H9 (cell line): ENCODE measurements around the gene AHSG. TPM values are rescaled to one million over a fixed set of nuclear protein-coding genes. Genes with fewer than 3 reads are reported as not detected.

Experiments used
- DNase-seq: peaks from one replicate; pipeline ENCODE4 v3.0.0-alpha.2; 2017
- H2AFZ ChIP-seq: one replicate; pipeline ENCODE4 v1.6.1; 2013; ENCODE audit warnings: mild to moderate bottlenecking, low read length, control low read depth, moderate library complexity
- H2AK5ac ChIP-seq: 2 replicates; pipeline ENCODE4 v1.6.1; 2013; ENCODE audit warnings: low read length, control low read depth, mixed read lengths; ENCODE audit not compliant: insufficient read length
- H2BK120ac ChIP-seq: one replicate; pipeline ENCODE4 v1.6.1; 2013; ENCODE audit warnings: low read depth, mild to moderate bottlenecking, low read length, control low read depth, inconsistent platforms; ENCODE audit not compliant: poor library complexity, severe bottlenecking
- H2BK12ac ChIP-seq: 2 replicates; pipeline ENCODE4 v1.6.1; 2013; ENCODE audit warnings: low read length, control low read depth, mixed read lengths, low read depth; ENCODE audit not compliant: insufficient read length
- H2BK15ac ChIP-seq: 2 replicates; pipeline ENCODE4 v1.6.1; 2013; ENCODE audit warnings: low read depth, low read length, control low read depth
- H2BK20ac ChIP-seq: one replicate; pipeline ENCODE4 v1.6.1; 2013; ENCODE audit warnings: low read depth, mild to moderate bottlenecking, low read length, control low read depth, inconsistent platforms; ENCODE audit not compliant: poor library complexity, severe bottlenecking
- H2BK5ac ChIP-seq: 2 replicates; pipeline ENCODE4 v1.6.1; 2013; ENCODE audit warnings: low read length, control low read depth, mixed read lengths; ENCODE audit not compliant: insufficient read length
- H3K14ac ChIP-seq: 2 replicates; pipeline ENCODE4 v1.6.1; 2013; ENCODE audit warnings: low read length, control low read depth; ENCODE audit not compliant: insufficient read depth
- H3K18ac ChIP-seq: 2 replicates; pipeline ENCODE4 v1.6.1; 2013; ENCODE audit warnings: low read depth, mild to moderate bottlenecking, mixed read lengths, low read length, control low read depth; ENCODE audit not compliant: insufficient read length
- H3K23ac ChIP-seq: 2 replicates; pipeline ENCODE4 v1.6.1; 2013; ENCODE audit warnings: low read length, control low read depth, mixed read lengths, low read depth; ENCODE audit not compliant: insufficient read length
- H3K23me2 ChIP-seq: 2 replicates; pipeline ENCODE4 v1.6.1; 2013; ENCODE audit warnings: low read depth, mild to moderate bottlenecking, mixed read lengths, low read length, control low read depth; ENCODE audit not compliant: insufficient read length, poor library complexity, severe bottlenecking
- H3K27ac ChIP-seq: 2 replicates; pipeline ENCODE4 v1.5.1; 2013; ENCODE audit warnings: low read length, control low read depth, mixed read lengths, low read depth; ENCODE audit not compliant: insufficient read length
- H3K27me3 ChIP-seq: 2 replicates; pipeline ENCODE4 v1.6.1; 2013; ENCODE audit warnings: low read length, control low read depth, inconsistent platforms; ENCODE audit not compliant: insufficient read depth
- H3K4ac ChIP-seq: 2 replicates; pipeline ENCODE4 v1.6.1; 2013; ENCODE audit warnings: low read depth, mild to moderate bottlenecking, control low read depth, inconsistent platforms, low read length, moderate library complexity
- H3K4me1 ChIP-seq: 2 replicates; pipeline ENCODE4 v1.6.1; 2013; ENCODE audit warnings: low read length, control low read depth, inconsistent platforms; ENCODE audit not compliant: insufficient read depth
- H3K4me2 ChIP-seq: 2 replicates; pipeline ENCODE4 v1.6.1; 2013; ENCODE audit warnings: low read length, control low read depth, mixed read lengths; ENCODE audit not compliant: insufficient read length, insufficient read depth
- H3K56ac ChIP-seq: 2 replicates; pipeline ENCODE4 v1.6.1; 2013; ENCODE audit warnings: low read depth, mild to moderate bottlenecking, mixed read lengths, low read length, control low read depth; ENCODE audit not compliant: insufficient read length
- H3K79me1 ChIP-seq: 2 replicates; pipeline ENCODE4 v1.6.1; 2013; ENCODE audit warnings: low read depth, mild to moderate bottlenecking, moderate library complexity, low read length, control low read depth, inconsistent platforms; ENCODE audit not compliant: insufficient read depth, poor library complexity, severe bottlenecking
- H3K79me2 ChIP-seq: 2 replicates; pipeline ENCODE4 v1.6.1; 2013; ENCODE audit warnings: low read length, control low read depth, inconsistent platforms; ENCODE audit not compliant: insufficient read depth
- H3K9ac ChIP-seq: 2 replicates; pipeline ENCODE4 v1.6.1; 2013; ENCODE audit warnings: low read length, control low read depth, mixed read lengths; ENCODE audit not compliant: insufficient read length; ENCODE audit errors: extremely low read depth
- H3K9me3 ChIP-seq: one replicate; pipeline ENCODE4 v1.6.1; 2013; ENCODE audit warnings: low read depth, low read length, inconsistent platforms; ENCODE audit not compliant: control insufficient read depth
- H3T11ph ChIP-seq: one replicate; pipeline ENCODE4 v1.6.1; 2013; ENCODE audit warnings: mild to moderate bottlenecking, low read length, control low read depth, inconsistent platforms
- H4K20me1 ChIP-seq: one replicate; pipeline ENCODE4 v1.6.1; 2013; ENCODE audit not compliant: control insufficient read depth, insufficient read length, insufficient read depth
- H4K5ac ChIP-seq: 2 replicates; pipeline ENCODE4 v1.6.1; 2013; ENCODE audit warnings: low read depth, mild to moderate bottlenecking, mixed read lengths, low read length, control low read depth; ENCODE audit not compliant: insufficient read length
- H4K8ac ChIP-seq: replicated peaks from 2 replicates; pipeline ENCODE4 v1.6.1; 2013; ENCODE audit warnings: low read length, control low read depth, mixed read lengths, low read depth; ENCODE audit not compliant: insufficient read length
- H4K91ac ChIP-seq: 2 replicates; pipeline ENCODE4 v1.6.1; 2013; ENCODE audit warnings: low read depth, mild to moderate bottlenecking, moderate library complexity, mixed read lengths, low read length, control low read depth; ENCODE audit not compliant: insufficient read length
- H3K27ac Mint-ChIP-seq, 3 experiments: 2 replicates in 2 of 3; 3 replicates in 1 of 3; pipeline ENCODE4 v1.8.0; 2020 to 2021; ENCODE audit warnings: mixed read lengths in 3 of 3, mild to moderate bottlenecking in 1 of 3, moderate library complexity in 1 of 3
- H3K27me3 Mint-ChIP-seq: 2 replicates; pipeline ENCODE4 v1.8.0; 2021; ENCODE audit warnings: low read depth, mild to moderate bottlenecking, moderate library complexity, mixed read lengths
- H3K36me3 Mint-ChIP-seq, 3 experiments: 2 replicates in 2 of 3; 3 replicates in 1 of 3; pipeline ENCODE4 v1.8.0; 2020 to 2021; ENCODE audit warnings: low read depth in 3 of 3, mixed read lengths in 3 of 3; ENCODE audit not compliant: insufficient read depth in 1 of 3
- H3K4me1 Mint-ChIP-seq, 2 experiments: 2 replicates each; pipeline ENCODE4 v1.8.0; 2020; ENCODE audit warnings: mixed read lengths in 2 of 2
- H3K4me3 Mint-ChIP-seq, 2 experiments: 2 replicates in 1 of 2; 3 replicates in 1 of 2; pipeline ENCODE4 v1.8.0; 2020 to 2021; ENCODE audit warnings: mild to moderate bottlenecking in 2 of 2, mixed read lengths in 2 of 2, moderate library complexity in 1 of 2
- H3K9me3 Mint-ChIP-seq, 2 experiments: 2 replicates in 1 of 2; 3 replicates in 1 of 2; pipeline ENCODE4 v1.8.0; 2020; ENCODE audit warnings: mild to moderate bottlenecking in 2 of 2, mixed read lengths in 2 of 2, moderate library complexity in 1 of 2
- CTCF ChIP-seq: fragments of 200-600 bp; sonication (generic); conservative IDR thresholded peaks from 3 replicates; pipeline ENCODE4 v1.8.0; 2021; ENCODE audit warnings: antibody characterized with exemption, mild to moderate bottlenecking
- WGBS: extraction: QIAGEN DNeasy Blood & Tissue Kit; methylation state at CpG from one replicate; pipeline ENCODE4 v1.1.7; 2013; ENCODE audit warnings: missing lambda C conversion rate, low lambda C conversion rate, mixed read lengths; ENCODE audit not compliant: insufficient read length; ENCODE audit errors: extremely low coverage; 5-methylcytosine and 5-hydroxymethylcytosine counted together
- total RNA-seq: library from RNA; stranded (reverse); gene quantifications from 2 replicates; pipeline ENCODE4 v1.2.1, GENCODE V29; 2021

Gene AHSG
- total RNA-seq, 1 experiment from 2014 or later, result not detected

GRCh38 chr3:186668426-186668825, 55.6 kb downstream of the AHSG start:
- Histone ChIP-seq H3K56ac (no peak overlapping the region), H3K4ac (no peak overlapping the region), H3K27ac (no peak overlapping the region), H2BK20ac (no peak overlapping the region), H3K23ac (no peak overlapping the region), H2AK5ac (no peak overlapping the region), H3K4me2 (no peak overlapping the region), H3K79me2 (no peaks in the 10 kb centered on the region), H3K27me3 (no peaks in the 10 kb centered on the region), H3K14ac (no peak overlapping the region), H4K20me1 (no peaks in the 10 kb centered on the region), H3K9ac (no peak overlapping the region), H4K5ac (no peak overlapping the region), H3K4me1 (peaks cover 15% of the 10 kb centered on the region), H4K8ac (no peak overlapping the region), H2BK120ac (no peak overlapping the region), H3K23me2 (no peaks in the 10 kb centered on the region), H3K18ac (no peak overlapping the region), H3T11ph (no peak overlapping the region), H2BK12ac (no peak overlapping the region), H3K79me1 (no peaks in the 10 kb centered on the region), H2BK5ac (no peak overlapping the region), H2AFZ (no peak overlapping the region), H3K9me3 (no peaks in the 10 kb centered on the region), H4K91ac (no peak overlapping the region), H2BK15ac (no peak overlapping the region)
- Mint-ChIP-seq H3K36me3 (no peaks in the 10 kb centered on the region), H3K4me1 (peaks cover 22 to 37% of the 10 kb centered on the region in 2 experiments), H3K27ac (no peak overlapping the region), H3K9me3 (no peaks in the 10 kb centered on the region), H3K4me3 (no peak overlapping the region), H3K27me3 (peaks cover 4% of the 10 kb centered on the region)
- no peak for TF ChIP-seq CTCF
- WGBS, result no CpG with 5 or more reads among the region's 6 CpGs
- DNase-seq, result no peak
